HG02840 (cell line): ENCODE data around the gene FOXP1.

Source experiments
- ATAC-seq: cut with Tn5 transposase; IDR thresholded peaks from one replicate; pipeline ENCODE4 v1.9.1; 2021; ENCODE audit warnings: mild to moderate bottlenecking, moderate library complexity, moderate number of reproducible peaks; ENCODE audit not compliant: unreplicated experiment, low FRiP score

The FOXP1 gene

DNA sequence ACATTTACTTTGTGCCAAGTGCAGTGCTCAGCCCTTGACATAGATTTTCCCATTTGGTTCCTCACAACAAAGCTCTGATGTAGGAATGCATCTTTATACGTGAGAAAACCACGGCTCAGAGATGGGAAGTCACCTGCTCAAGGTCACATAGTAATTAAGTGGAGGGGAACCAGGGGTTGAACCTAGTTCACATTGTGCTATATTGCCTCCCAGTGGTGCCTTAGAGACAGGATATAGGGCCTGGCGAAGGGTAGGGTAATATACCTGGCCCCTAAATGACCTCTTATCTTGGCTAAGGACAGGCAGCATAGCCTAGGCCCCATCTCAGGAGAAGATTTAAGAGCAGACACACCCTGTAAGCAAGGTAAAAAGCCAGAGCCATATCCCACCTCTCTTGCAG, 71.5 kb downstream of the FOXP1 start:
- no peak for ATAC-seq

- ATAC-seq: no peak
These were observed 72.1 kb downstream of the FOXP1 start for GRCh38 chr3:71511446-71511845.

DNA sequence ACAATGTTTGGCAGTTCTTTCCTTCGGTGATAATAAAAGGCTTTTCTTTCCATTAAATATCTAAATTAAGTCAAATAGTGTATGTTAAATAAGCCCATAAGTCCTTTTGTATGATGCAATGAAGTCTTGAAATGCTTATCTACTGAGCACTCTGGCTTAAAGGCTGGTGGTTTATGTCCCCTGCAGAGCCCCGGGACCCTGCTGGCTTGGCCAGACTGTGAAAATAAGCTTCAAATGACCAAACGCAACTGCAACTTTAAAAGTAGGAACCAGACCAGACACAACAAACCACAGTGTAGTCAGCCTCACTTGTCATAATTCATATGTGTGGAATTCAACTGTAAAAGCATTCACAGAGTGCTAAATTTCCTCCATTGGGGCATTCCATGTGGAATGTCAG, 72.5 kb downstream of the FOXP1 start:
- ATAC-seq: no peak

- no peak for ATAC-seq
These were observed 73.0 kb downstream of the FOXP1 start for GRCh38 chr3:71510510-71510909.

DNA sequence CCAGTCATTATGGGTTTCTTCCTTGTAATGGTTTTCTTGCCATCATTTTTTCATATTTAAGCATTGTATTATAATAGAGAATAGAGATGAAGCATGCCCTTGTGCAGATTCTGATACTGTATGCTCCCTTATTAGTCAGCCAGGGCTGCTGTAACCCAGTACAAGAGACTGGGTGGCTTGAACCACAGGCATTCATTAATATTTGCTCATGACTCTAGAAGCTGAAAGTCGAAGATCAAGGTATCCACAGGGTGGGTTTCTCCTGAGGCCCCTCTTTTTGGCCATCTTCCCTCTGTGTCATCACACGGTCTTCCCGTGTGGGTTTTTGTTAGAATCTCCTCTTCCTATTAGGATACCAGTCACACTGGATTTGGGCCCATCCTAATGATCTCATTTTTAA, 74.5 kb downstream of the FOXP1 start:
- no peak for ATAC-seq

GRCh38 chr3:71505767-71506350, 77.7 kb downstream of the FOXP1 start:
- no peak for ATAC-seq

GRCh38 chr3:71504250-71505036, 79.1 kb downstream of the FOXP1 start:
- no peak for ATAC-seq

DNA sequence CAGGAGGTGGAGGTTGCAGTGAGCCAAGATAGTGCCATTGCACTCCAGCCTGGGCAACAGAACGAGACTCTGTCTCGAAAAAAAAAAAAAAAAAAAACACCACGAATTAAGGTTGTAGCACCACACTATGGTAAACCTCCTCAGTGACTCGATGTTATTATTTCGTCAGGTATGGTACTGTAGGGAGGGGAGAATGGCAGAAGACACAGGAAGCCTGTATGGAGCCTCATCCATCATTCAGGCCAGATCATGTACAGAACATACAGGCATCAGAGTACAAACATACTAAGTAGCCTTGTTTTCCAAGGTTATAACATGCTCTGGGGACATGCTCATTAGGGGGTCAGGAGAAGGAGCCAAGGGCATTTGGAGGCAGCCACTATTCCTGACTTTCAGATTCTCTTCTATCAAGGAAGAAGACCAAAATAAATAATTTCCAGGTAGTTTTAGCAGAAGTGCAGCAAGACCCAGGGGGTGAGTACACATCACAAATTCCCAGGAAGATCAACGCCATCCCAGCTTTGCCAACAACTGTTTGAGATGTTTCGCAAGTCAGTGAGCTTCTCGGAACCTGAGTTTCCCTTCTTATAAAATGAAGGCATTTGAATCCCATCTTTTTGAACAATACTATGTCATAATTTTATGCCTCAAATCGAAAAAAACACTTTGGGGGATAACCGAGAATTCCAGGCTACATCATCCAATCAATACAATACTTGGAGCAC, 79.8 kb downstream of the FOXP1 start:
- ATAC-seq: no peak

- no peak for ATAC-seq
These were observed 81.4 kb downstream of the FOXP1 start for GRCh38 chr3:71502066-71502625.

DNA sequence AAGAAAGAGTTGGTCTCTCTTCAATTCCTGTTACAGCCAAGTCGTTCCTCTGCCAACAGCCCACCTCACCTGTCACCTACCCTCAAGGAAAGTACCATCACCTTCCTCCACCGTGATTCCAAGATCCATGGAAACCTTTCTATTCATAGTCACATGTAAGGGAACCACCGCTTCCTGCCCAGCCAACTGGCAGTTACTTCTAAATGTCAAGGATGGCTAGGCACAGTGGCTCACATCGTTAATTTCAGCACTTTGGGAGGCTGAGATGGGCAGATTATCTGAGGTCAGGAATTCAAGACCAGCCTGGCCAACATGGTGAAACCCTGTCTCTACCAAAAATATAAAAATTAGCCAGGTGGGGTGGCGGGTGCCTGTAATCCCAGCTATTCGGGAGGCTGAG, 82.8 kb downstream of the FOXP1 start:
- ATAC-seq: no peak

- ATAC-seq: no peak
These were observed 84.2 kb downstream of the FOXP1 start for GRCh38 chr3:71499227-71499876.

- no peak for ATAC-seq
These were observed 85.0 kb downstream of the FOXP1 start for GRCh38 chr3:71498543-71498942.

- ATAC-seq: no peak
These were observed 85.5 kb downstream of the FOXP1 start for GRCh38 chr3:71497971-71498444.

DNA sequence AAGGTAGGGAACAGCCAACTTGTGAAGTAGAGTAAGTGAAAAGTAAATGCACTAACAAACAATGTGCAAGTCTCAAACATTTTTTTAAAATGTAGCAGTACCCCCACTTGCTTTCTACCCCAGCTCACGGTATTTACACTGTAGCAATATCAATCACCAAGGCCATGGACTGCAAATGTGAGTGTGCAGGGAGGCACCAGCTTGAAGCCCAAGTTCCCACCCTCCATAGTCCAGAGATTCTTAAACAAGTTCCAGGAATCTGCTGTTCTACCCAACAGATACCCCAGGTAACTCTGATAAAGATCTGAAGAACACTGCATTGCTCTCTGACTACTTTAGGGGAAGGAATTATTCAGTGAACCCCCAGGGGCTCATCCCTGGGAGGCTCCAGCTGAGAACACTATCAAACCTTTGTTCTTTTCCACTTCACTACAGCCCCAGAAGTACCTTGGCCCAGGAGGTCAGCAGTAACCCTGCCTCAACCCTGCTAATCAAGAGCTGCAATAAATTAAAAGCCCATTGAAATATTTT, 86.1 kb downstream of the FOXP1 start:
- no peak for ATAC-seq

DNA sequence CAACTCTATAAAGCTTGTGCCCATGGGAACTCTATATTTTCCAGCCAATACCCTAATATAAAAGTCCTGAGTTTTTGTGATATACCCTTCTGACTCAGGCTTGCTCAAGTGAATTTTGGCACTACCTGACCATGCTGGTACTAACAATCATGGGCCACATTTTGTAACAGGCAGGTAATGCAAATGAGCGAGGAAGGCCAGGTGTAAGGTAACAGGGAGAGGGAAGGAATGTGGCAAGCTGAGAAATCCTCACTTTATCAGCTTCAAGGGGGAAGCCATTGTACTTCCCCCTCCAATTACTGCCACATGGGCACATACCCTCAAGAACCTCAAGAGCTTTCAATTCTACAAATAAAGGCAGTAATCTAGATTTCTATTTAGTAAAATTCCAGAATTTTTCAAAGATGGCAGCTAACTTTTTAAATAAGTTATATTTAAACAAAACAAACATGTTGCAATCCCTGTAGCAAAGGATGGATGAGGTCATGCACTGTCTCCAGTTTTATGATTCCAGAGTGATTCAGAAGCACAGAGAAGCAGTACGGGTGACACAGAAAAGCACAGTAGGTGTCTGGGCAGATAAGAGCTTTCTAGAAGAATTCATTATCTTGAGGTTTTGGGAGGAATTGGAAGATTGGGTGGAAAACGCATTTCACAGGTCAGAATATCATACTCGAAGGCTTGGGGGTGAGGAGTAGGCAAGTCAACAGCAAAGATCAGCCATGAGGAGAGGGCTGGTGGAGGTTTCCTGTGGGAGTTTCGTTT, 87.6 kb downstream of the FOXP1 start:
- ATAC-seq: no peak

DNA sequence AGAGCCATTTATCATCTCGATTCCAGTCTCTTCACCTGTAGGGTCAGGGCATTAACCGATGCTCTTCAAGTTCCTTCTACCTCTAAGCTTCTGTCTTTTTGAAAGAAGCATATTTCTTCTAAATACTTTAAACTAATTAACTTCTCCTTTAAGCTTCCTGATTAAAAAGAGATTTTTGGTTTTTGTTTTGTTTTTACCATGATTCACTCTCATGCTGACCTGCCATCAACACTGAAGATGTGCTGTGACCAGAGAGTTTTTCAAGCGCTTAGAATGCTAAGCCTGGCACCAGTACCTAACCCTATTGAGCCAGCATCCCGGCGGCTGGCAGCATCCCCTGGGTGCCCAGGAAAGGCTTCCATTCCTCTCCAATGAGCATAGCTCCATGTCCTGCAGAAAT, 89.3 kb downstream of the FOXP1 start:
- ATAC-seq: no peak

DNA sequence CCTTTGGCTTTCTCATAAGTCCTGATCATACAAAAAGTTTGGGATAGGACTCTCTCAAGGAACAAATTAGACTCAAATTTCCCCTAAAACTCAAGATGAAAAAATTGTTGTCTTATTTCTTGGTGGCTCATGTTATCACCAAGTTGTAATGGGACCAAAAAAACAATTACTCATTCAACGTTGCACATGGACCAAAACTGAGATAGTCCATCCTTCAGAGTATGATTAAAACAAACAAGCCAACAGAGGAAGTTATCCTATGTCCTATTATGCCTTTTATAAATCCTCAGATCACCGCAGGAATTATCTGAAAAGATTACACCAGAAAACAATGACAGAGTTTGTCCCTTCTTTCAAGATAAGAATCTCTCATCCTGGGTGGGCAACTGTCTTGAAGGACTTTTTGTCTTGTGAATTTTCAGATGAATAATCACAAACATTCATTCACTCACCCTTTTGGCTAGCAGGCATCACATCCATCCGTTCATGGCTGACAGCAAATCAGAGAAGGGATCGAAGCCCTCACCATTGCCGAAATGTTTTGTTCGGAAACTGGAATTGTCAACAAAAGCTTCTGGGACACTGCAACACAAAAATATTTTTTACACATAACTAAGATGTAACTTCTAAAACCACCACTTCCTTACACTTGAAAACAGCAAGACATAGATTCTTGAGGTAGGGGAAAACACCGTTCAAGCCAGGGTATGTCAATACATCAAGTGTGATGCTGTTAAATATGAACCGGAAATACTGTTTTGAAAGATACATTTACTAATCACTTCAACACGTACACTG, 90.4 kb downstream of the FOXP1 start:
- no peak for ATAC-seq

GRCh38 chr3:71492566-71492965, 91.0 kb downstream of the FOXP1 start:
- ATAC-seq: no peak

DNA sequence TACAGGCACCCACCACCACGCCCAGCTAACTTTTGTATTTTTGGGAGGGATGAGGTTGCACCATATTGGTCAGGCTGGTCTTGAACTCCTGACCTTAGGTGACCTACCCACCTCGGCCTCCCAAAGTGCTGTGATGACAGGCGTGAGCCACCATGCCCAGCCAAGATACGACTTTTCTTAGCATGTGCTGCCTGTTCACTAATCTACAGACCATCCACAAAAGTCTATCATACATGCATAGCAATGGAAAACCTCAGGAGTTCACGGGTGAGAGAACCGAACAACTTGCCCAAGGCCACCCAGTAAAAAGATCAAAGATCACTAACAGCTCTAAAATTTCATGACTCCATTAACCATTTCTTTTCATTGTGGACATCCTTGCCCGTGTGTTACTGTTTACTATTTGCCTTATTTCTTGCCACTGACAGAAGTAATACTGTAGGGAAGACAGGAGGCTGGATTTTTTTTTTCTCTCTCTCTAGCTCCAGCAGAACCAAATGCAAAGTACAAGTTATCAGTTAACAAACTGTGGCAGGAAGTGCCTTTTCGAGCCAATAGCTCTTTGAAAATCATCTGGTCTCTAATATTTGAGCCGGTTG, 92.3 kb downstream of the FOXP1 start:
- no peak for ATAC-seq
